Prostate gland (tissue), 2 donors: ENCODE results near the gene CHAC2. TPM values are rescaled to one million over a fixed set of nuclear protein-coding genes. Genes with fewer than 3 reads are reported as not detected.
"Not testable (repeated sequence)": the region's sequence is repeated elsewhere in the genome, so short reads cannot be mapped to it uniquely, and the experiment has no call there.

ENCODE experiments used
- DNase-seq: peaks from one replicate; pipeline ENCODE4 v3.0.0-alpha.2; 2019; ENCODE audit warnings: low spot score
- H3K27ac ChIP-seq, 2 donors: fragments of 200-600 bp; sonication (generic); 2 replicates each; pipeline ENCODE4 v1.5.1; 2017 to 2019
- H3K27me3 ChIP-seq: fragments of 200-600 bp; sonication (generic); replicated peaks from 2 replicates; pipeline ENCODE4 v1.5.1; 2019; ENCODE audit not compliant: insufficient read depth
- H3K36me3 ChIP-seq, 2 donors: fragments of 200-600 bp; sonication (generic); 1 replicate in 1 of 2; 2 replicates in 1 of 2; pipeline versions ENCODE4 v1.5.1 to v1.8.1; 2017 to 2019
- H3K4me1 ChIP-seq: fragments of 200-600 bp; sonication (generic); replicated peaks from 2 replicates; pipeline ENCODE4 v1.5.1; 2019
- H3K4me3 ChIP-seq, 2 donors: fragments of 200-600 bp; sonication (generic); 2 replicates each; pipeline ENCODE4 v1.5.1; 2017 to 2019
- H3K9me3 ChIP-seq: fragments of 200-600 bp; sonication (generic); 2 replicates; pipeline ENCODE4 v1.5.1; 2017
- POLR2A ChIP-seq: fragments of 450-650 bp; IDR thresholded peaks from one replicate; pipeline ENCODE4 v1.6.1; 2016; ENCODE audit warnings: antibody characterized with exemption, mild to moderate bottlenecking
- POLR2AphosphoS5 ChIP-seq: sonication (generic); formaldehyde crosslinking; IDR thresholded peaks from one replicate; pipeline ENCODE4 v1.6.1; 2017; ENCODE audit warnings: antibody characterized with exemption
- WGBS: methylation state at CpG from one replicate; pipeline ENCODE4 v1.1.5; 2018; 5-methylcytosine and 5-hydroxymethylcytosine counted together
- intact Hi-C: fragments of 100-400 bp; cut with DNase I; formaldehyde crosslinking; loops from one replicate; pipeline ENCODE4 v1.14.2; 2022
- total RNA-seq, 2 donors: library from RNA; depleted of rRNA; stranded (reverse); fragments of >200 nt; gene quantifications; one replicate each; pipeline ENCODE4 v1.1.0, GENCODE V29; 2016
- TF ChIP-seq, protein P1 (sequence below), 4 experiments: fragments of 200-600 bp in 2 of 4; fragments of 450-650 bp in 2 of 4; sonication (generic) in 2 of 4; IDR thresholded peaks; 1 replicate in 3 of 4; 2 replicates in 1 of 4; pipeline ENCODE4 v1.5.1; 2016 to 2019; ENCODE audit warnings: antibody characterized with exemption in 4 of 4, mild to moderate bottlenecking in 2 of 4, moderate library complexity in 2 of 4

The CHAC2 gene
- 1 to 10 TPM; 1.4 to 3.0 TPM for total RNA-seq

DNA sequence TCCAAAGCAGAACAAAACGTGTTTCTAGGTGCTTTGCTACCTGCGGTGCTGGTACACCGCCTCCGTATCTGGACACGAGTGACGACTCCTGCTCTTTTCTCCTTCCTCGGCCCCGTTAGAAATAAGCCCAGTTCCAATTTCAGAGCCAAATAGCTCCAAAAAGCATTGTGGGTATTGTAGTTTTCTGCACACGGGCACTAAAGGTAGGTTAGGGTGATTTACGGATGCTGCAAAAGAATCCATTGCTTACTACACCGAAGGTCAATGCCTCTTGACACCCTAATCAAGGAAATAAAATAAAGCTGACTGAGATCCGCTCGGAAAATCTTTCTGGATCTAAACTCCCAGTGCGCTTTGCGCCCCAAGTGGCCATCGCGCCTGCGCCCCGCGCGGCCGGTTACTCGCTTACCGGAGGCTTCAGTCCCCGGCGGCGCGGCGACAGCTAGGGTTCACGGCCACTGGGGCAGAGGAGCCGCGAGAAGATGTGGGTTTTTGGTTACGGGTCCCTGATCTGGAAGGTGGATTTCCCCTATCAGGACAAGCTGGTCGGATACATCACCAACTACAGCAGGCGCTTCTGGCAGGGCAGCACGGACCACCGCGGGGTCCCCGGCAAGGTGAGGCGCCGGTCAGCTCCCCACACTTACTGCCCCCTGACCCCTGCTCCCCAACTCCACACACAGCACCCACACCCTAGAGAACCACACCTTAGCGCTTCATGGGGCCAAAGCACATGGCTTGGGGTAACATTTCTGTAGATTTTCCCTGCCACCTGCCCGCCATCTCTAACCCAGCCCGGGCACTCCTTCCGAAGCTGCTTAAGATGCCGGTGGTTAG is at the start of gene CHAC2:
Gene CHAC2 (plus strand): TSS at position 400 of the 837 bp plus-strand sequence. CDS start 83 bp downstream, at position 483.
- WGBS = under 1% methylated on average over 46 of the region's 46 CpGs
- Histone ChIP-seq H3K4me3 (peak within 1 kb of the TSS; percentile 48 to 57), H3K36me3 (no peaks in the 10 kb centered on the region), H3K27ac (peak within 1 kb of the TSS; percentile 45 to 75), H3K9me3 (no peaks in the 10 kb centered on the region), H3K27me3 (no peaks in the 10 kb centered on the region), H3K4me1 (no peaks in the 10 kb centered on the region)
- intact Hi-C loops = no loop called here
- TF ChIP-seq POLR2A (peak; percentile 11), POLR2AphosphoS5 (peak; percentile 76)
- TF ChIP-seq, protein P1, sequence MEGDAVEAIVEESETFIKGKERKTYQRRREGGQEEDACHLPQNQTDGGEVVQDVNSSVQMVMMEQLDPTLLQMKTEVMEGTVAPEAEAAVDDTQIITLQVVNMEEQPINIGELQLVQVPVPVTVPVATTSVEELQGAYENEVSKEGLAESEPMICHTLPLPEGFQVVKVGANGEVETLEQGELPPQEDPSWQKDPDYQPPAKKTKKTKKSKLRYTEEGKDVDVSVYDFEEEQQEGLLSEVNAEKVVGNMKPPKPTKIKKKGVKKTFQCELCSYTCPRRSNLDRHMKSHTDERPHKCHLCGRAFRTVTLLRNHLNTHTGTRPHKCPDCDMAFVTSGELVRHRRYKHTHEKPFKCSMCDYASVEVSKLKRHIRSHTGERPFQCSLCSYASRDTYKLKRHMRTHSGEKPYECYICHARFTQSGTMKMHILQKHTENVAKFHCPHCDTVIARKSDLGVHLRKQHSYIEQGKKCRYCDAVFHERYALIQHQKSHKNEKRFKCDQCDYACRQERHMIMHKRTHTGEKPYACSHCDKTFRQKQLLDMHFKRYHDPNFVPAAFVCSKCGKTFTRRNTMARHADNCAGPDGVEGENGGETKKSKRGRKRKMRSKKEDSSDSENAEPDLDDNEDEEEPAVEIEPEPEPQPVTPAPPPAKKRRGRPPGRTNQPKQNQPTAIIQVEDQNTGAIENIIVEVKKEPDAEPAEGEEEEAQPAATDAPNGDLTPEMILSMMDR (IDR thresholded peaks at IDR 0.05) = peak; percentile 32 to 55 (median 37)
- DNase-seq = peak; percentile 76

DNA sequence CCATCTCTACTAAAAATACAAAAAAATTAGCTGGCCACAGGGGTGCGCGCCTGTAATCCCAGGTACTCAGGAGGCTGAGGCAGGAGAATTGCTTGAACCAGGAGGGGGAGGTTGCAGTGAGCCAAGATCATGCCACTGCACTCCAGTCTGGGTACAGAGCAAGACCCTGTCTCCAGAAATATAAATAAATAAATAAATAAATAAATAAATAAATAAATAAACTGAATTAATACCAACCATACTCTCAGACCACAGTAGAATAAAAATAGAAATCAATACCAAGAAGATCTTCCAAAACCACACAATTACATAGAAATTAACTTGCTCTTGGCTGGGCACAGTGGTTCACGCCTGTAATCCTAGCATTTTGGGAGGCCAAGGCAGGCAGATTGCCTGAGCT is 46.7 kb upstream of the CHAC2 start:
- H3K4me1 ChIP-seq, H3K9me3 ChIP-seq, H3K36me3 ChIP-seq, DNase-seq, H3K27ac ChIP-seq, intact Hi-C loops, H3K27me3 ChIP-seq, H3K4me3 ChIP-seq: not testable (repeated sequence)
- 97% methylated on average over 3 of the region's 3 CpGs for WGBS

DNA sequence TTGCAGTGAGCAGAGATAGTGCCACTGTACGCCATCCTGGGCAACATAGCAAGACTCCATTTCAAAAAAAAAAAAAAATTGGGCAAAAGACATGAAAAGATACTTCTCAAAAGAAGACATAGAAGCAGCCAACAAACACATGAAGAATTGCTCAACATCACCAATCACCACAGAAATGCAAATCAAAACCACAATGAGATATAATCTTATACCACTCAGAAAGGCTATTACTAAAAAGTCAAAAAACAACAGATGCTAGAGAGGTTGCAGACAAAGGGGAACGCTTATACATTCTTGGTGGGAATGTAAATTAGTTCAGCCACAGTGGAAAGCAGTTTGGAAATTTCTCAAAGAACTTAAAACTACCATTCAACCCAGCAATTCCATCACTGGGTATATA is 43.1 kb upstream of the CHAC2 start:
- 93% methylated on average over 2 of the region's 2 CpGs for WGBS
- no peak for TF ChIP-seq POLR2AphosphoS5
- no peak for TF ChIP-seq POLR2A
- TF ChIP-seq, protein P1 (IDR thresholded peaks at IDR 0.05) = no peak
- H3K9me3 ChIP-seq = no peaks in the 10 kb centered on the region
- intact Hi-C loops = no loop called here
- H3K36me3 ChIP-seq = no peaks in the 10 kb centered on the region
- no peak for DNase-seq
- H3K27me3 ChIP-seq = no peaks in the 10 kb centered on the region
- H3K4me1 ChIP-seq = no peaks in the 10 kb centered on the region
- no peak overlapping the region for H3K27ac ChIP-seq
- H3K4me3 ChIP-seq = no peak overlapping the region

DNA sequence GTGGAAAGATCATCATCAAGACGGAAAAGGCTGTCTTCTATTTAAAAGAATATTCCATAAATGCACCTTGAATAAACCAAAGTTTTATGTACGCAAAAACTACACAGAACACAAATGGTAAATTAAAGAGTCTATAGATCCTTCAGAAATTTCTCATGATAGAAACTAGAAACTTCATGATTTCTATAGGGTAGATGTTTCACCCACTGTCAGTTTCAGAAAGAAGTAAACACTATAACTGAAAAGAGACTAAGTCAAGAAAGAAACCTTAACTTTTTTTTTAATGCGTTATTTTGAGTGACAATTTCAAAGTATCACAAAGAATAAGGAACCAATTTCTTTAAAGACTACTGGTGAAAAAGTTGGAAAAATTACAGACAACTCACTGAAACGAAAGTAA is 41.9 kb upstream of the CHAC2 start:
- Histone ChIP-seq H3K4me3 (no peak overlapping the region), H3K27ac (no peak overlapping the region), H3K27me3 (no peaks in the 10 kb centered on the region), H3K9me3 (no peaks in the 10 kb centered on the region), H3K36me3 (no peaks in the 10 kb centered on the region), H3K4me1 (no peaks in the 10 kb centered on the region)
- intact Hi-C loops = no loop called here
- TF ChIP-seq, protein P1 (IDR thresholded peaks at IDR 0.05) = no peak
- TF ChIP-seq POLR2A (no peak), POLR2AphosphoS5 (no peak)
- no peak for DNase-seq
- WGBS = 90% methylated on average over 4 of the region's 4 CpGs

DNA sequence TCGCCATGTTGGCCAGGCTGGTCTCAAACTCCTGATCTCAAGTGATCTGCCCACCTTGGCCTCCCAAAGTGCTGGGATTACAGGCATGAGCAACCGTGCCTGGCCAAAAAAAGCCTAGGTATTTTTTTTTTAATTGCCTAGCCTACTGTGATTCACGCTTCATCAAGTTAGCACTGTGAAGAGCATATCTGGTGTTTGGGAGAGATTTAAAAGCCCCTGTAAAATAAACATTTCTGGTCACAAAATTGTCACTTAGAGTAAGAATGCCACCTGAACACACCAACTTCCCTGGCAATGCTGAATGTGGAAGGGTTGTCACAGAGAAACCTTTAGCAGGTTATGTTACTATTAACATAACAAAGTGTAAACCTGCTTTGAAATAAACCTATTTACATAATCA is 39.7 kb upstream of the CHAC2 start:
- H3K36me3 ChIP-seq = no peaks in the 10 kb centered on the region
- H3K27me3 ChIP-seq = no peaks in the 10 kb centered on the region
- H3K4me1 ChIP-seq = no peaks in the 10 kb centered on the region
- H3K27ac ChIP-seq = no peak overlapping the region
- H3K9me3 ChIP-seq = no peaks in the 10 kb centered on the region
- intact Hi-C loops = no loop called here
- TF ChIP-seq POLR2AphosphoS5 (no peak), POLR2A (no peak)
- TF ChIP-seq, protein P1 (IDR thresholded peaks at IDR 0.05) = no peak
- WGBS = 94% methylated on average over 3 of the region's 3 CpGs
- DNase-seq = no peak
- no peak overlapping the region for H3K4me3 ChIP-seq
